PC-3 (cell line): ENCODE measurements around the gene IL1R1.

ENCODE experiments used
- CTCF ChIP-seq: fragments of 300-600 bp; sonication (generic); conservative IDR thresholded peaks from 2 replicates; pipeline ENCODE4 v1.5.1; 2017; ENCODE audit warnings: antibody characterized with exemption, low read depth, mild to moderate bottlenecking, low read length
- EZH2 ChIP-seq: fragments of 300-600 bp; sonication (generic); IDR thresholded peaks from one replicate; pipeline ENCODE4 v1.6.1; 2017; ENCODE audit warnings: antibody characterized with exemption, mild to moderate bottlenecking, low read length; ENCODE audit not compliant: unreplicated experiment

- TF ChIP-seq CTCF (no peak), EZH2 (no peak)
Observed at GRCh38 chr2:102101849-102102635, 40.5 kb upstream of the IL1R1 start.
